Right atrium auricular region (tissue), 2 donors: ENCODE results near the gene RNF157. TPM values are rescaled to one million over a fixed set of nuclear protein-coding genes. Genes with fewer than 3 reads are reported as not detected.

ENCODE experiments used
- DNase-seq: peaks from one replicate; pipeline ENCODE4 v3.0.0-alpha.2; 2019; ENCODE audit warnings: low spot score
- H3K27ac ChIP-seq, 2 donors: fragments of 200-600 bp; sonication (generic); 1 replicate in 1 of 2; 2 replicates in 1 of 2; pipeline ENCODE4 v1.5.1; 2016 to 2019
- H3K27me3 ChIP-seq, 2 donors: fragments of 200-600 bp; sonication (generic); one replicate each; pipeline versions ENCODE4 v1.5.1 to v1.6.0; 2017 to 2019
- H3K36me3 ChIP-seq: fragments of 200-600 bp; sonication (generic); one replicate; pipeline ENCODE4 v1.5.1; 2016
- H3K4me1 ChIP-seq, 2 donors: fragments of 200-600 bp; sonication (generic); one replicate each; pipeline versions ENCODE4 v1.5.1 to v1.6.0; 2017 to 2019
- H3K4me3 ChIP-seq, 2 donors: fragments of 200-600 bp; sonication (generic); 1 replicate in 1 of 2; 2 replicates in 1 of 2; pipeline ENCODE4 v1.5.1; 2017 to 2019; ENCODE audit warnings: mild to moderate bottlenecking in 1 of 2, moderate library complexity in 1 of 2
- H3K9me3 ChIP-seq, 2 donors: fragments of 200-600 bp; sonication (generic); one replicate each; pipeline ENCODE4 v1.5.1; 2019
- total RNA-seq, 2 donors: library from RNA; depleted of rRNA; stranded (reverse); fragments of >200 nt; gene quantifications; one replicate each; pipeline ENCODE4 v1.1.0, GENCODE V29; 2016
- TF ChIP-seq, protein P1 (sequence below), 2 donors: fragments of 200-600 bp; sonication (generic); IDR thresholded peaks; one replicate each; pipeline ENCODE4 v1.5.1; 2019; ENCODE audit warnings: antibody characterized with exemption in 2 of 2

The RNF157 gene
- total RNA-seq, 2 donors from 2014 or later = 9.5 to 13.0 TPM

DNA sequence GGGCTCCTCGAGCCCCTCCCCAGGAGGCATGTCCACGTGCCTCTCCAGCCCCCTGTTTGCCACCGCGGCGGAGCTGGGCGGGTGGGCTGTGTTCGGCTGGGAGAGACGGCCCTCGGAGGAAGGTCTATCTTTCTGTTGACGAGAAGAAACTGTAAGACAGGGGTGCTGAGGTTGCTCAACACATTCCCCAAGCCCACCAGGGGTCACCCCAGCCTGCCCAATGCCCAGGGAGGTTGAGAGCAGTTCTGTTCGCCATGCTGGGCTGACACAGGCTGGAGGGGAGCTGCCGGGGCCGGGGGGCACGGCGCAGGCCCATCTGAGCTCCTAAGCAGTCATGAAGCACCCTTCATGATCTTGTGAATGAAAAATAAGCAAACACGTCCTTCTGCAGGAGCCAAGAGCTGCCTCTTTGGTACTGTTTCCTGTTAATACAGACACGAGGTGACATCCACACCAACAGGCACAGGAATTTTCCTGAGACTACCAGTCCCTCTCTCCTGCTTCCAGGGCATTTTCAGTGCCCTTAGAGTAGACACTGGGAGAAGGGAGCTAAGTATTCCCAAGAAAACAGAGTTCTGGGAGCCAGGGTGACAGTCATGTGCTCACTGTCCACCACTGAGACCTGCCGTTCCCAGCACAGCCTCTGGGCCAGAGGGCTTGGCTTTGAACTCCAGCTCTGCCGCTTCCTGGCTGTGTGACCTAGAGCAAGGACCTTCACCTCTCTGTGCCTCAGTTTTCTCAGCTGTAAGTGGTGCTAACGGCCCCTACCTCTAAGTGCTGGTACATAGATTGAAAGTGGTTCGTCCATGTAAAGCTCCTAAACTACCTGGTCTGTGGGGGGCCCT, 34.0 kb upstream of the RNF157 start:
- Histone ChIP-seq H3K36me3 (peaks cover 8% of the 10 kb centered on the region), H3K4me1 (peaks cover 0 to 53% of the 10 kb centered on the region in 2 donors), H3K9me3 (no peaks in the 10 kb centered on the region), H3K27me3 (no peaks in the 10 kb centered on the region), H3K4me3 (no peak overlapping the region), H3K27ac (no peak overlapping the region)
- DNase-seq = no peak
- TF ChIP-seq, protein P1, sequence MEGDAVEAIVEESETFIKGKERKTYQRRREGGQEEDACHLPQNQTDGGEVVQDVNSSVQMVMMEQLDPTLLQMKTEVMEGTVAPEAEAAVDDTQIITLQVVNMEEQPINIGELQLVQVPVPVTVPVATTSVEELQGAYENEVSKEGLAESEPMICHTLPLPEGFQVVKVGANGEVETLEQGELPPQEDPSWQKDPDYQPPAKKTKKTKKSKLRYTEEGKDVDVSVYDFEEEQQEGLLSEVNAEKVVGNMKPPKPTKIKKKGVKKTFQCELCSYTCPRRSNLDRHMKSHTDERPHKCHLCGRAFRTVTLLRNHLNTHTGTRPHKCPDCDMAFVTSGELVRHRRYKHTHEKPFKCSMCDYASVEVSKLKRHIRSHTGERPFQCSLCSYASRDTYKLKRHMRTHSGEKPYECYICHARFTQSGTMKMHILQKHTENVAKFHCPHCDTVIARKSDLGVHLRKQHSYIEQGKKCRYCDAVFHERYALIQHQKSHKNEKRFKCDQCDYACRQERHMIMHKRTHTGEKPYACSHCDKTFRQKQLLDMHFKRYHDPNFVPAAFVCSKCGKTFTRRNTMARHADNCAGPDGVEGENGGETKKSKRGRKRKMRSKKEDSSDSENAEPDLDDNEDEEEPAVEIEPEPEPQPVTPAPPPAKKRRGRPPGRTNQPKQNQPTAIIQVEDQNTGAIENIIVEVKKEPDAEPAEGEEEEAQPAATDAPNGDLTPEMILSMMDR (IDR thresholded peaks at IDR 0.05) = no peak

DNA sequence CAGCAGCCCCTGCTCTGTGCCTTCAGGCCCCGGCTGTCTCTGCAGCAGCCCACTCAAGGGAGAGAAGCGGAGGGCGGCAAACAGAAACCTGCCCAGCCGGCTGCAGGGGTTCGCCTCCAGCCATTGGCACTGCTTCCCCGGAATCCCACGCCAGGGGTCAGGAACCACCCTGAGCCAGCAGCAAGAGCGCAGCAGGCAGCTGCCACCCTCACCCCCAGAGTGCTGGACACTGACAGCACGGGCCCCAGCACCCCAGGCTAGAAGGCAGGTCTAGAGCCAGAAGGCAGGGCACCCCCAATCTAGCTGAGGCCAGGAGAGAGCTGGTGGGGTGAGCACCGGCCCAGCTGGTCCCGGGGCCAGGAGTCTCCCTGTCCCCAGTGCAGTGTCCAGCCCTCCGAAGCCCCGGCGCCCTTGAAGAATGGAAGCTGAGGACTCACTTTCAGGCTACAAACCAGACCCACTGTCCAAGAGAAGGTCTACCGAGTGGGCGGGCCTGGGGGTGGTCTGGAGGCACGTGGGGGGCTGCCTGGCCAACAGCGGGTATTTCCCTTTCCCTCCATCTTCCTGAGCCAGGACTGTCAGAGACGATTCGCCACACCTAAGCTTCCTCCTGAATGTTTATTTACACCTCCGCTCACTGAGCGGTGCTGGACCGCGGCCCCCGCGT, 33.3 kb upstream of the RNF157 start:
- H3K9me3 ChIP-seq = no peaks in the 10 kb centered on the region
- TF ChIP-seq, protein P1 (IDR thresholded peaks at IDR 0.05) = no peak
- peaks cover 8% of the 10 kb centered on the region for H3K36me3 ChIP-seq
- no peaks in the 10 kb centered on the region for H3K27me3 ChIP-seq
- H3K27ac ChIP-seq = no peak overlapping the region
- peaks cover 0 to 57% of the 10 kb centered on the region in 2 donors for H3K4me1 ChIP-seq
- no peak overlapping the region for H3K4me3 ChIP-seq
- no peak for DNase-seq

DNA sequence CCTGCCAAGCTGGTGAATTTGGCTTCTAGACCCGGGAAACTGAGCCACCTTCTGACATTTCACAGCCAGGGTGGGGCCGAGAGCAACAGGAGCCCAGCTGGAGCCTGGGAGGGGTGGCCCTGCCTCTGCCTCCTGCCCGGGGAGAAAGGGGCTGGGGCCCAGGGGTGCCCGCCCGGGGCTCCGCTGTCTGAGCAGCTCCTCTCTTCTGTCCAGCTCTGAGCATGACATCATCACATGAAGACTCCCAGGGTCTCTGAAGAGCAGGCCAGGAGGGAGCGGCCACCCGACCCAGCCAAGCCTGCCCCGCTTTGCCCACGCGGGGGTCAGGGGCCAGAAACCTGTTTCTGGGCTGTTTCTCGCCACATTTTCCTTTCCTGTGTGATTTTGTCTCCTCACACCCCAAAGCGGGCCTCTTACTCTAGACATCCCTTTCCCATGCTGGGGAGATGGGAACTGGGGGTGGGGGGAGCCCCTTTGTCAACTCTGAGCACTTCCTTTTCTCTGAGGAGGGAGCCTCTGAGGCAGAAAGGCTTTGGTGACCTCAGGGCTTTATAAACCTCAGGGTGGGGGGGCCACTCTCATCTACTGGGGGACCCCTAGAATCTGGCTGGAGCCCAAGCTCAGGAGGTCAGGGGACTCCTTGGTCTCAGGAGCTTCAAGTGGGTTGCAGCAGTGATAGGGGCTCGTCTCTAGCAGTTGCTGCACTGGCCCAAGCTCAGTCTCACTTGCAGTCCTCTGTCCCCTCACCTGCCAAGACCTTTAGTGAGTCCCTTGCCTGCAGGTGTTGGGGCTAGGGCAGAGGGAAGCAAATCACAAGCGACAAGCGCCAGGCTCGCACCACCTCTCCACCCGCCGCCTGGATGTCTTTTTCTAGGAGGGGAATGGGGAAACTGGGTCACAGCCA, 32.5 kb upstream of the RNF157 start:
- H3K27me3 ChIP-seq = no peaks in the 10 kb centered on the region
- DNase-seq = no peak
- H3K4me1 ChIP-seq = peaks cover 0 to 65% of the 10 kb centered on the region in 2 donors
- TF ChIP-seq, protein P1 (IDR thresholded peaks at IDR 0.05) = no peak
- peaks cover 8% of the 10 kb centered on the region for H3K36me3 ChIP-seq
- H3K4me3 ChIP-seq = peak overlapping the region in 1 of 2 donors; percentile 35
- H3K9me3 ChIP-seq = no peaks in the 10 kb centered on the region
- H3K27ac ChIP-seq = peak overlapping the region; percentile 58 to 65

DNA sequence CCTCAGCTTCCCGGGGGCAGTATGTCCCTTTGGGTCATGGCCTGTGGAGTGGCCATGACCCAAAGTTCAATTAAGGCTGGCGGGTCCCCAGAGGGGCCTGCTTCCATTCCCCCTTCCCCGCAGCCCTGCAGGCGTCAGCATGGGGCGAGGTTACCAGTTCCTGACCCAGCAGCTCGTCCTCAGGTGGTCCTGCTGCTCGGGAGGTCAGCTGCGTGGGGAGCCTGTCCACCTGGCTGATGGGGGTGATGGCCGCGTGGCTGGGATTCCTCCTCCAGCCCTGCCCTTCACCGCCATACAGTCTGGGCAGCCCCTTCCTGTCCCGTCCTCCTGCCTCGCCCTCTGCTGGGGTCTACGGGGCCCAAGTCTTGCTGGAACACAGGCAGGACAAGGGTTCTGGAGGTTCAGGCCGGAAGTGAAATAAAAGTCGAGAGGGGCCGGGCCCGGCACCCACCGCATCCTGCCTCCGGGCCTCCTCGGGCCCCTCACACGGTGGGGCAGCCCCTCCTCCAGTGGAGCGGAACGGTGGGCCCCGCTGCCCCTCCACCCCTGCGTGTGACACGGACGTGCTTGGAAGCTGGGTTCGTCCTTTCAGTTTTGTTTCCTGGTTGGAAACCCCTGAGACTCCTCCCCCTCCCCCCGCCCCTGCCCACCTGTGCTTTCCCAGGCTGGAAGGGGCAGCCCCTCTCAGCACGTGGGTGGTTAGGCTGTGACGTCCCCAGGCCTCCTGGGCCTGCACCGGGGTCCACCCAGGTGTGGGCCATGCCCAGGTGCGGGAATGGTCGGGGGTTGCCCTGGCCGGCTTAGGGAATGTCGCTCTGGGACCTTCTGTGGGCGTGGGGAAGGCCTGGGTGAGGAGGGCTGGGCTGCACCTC, 31.6 kb upstream of the RNF157 start:
- DNase-seq = no peak
- Histone ChIP-seq H3K36me3 (peaks cover 8% of the 10 kb centered on the region), H3K9me3 (no peaks in the 10 kb centered on the region), H3K27ac (peak overlapping the region; percentile 58 to 65), H3K27me3 (no peaks in the 10 kb centered on the region), H3K4me3 (peak overlapping the region; percentile 13 to 35), H3K4me1 (peaks cover 0 to 73% of the 10 kb centered on the region in 2 donors)
- TF ChIP-seq, protein P1 (IDR thresholded peaks at IDR 0.05) = no peak
